Sigmoid colon (tissue), 7 donors: ENCODE data around the gene MX1. TPM values are rescaled to one million over a fixed set of nuclear protein-coding genes. Genes with fewer than 3 reads are reported as not detected.

ENCODE experiments used
- DNase-seq: peaks from one replicate; pipeline ENCODE4 v3.0.0-alpha.2; 2019
- H3K27ac ChIP-seq, 4 donors: fragments of 200-600 bp; sonication (generic); one replicate each; pipeline ENCODE4 v1.5.1; 2016 to 2019; ENCODE audit warnings: mild to moderate bottlenecking in 1 of 4
- H3K27me3 ChIP-seq, 3 donors: fragments of 200-600 bp; sonication (generic); one replicate each; pipeline ENCODE4 v1.5.1; 2019; ENCODE audit warnings: mild to moderate bottlenecking in 1 of 3
- H3K36me3 ChIP-seq, 4 donors: fragments of 200-600 bp; sonication (generic); one replicate each; pipeline ENCODE4 v1.5.1; 2016 to 2019
- H3K4me1 ChIP-seq, 4 donors: fragments of 200-600 bp; sonication (generic); one replicate each; pipeline ENCODE4 v1.5.1; 2017 to 2019
- H3K4me3 ChIP-seq, 4 donors: fragments of 200-600 bp; sonication (generic); one replicate each; pipeline ENCODE4 v1.5.1; 2017 to 2019; ENCODE audit warnings: mild to moderate bottlenecking in 2 of 4, moderate library complexity in 1 of 4
- H3K9me3 ChIP-seq, 4 donors: fragments of 200-600 bp in 3 of 4; sonication (generic) in 3 of 4; one replicate each; pipeline versions ENCODE4 v1.5.1 to v1.6.1; 2013 to 2019
- CTCF ChIP-seq, 4 experiments: fragments of 450-650 bp in 3 of 4; fragments of 200-600 bp in 1 of 4; IDR thresholded peaks; one replicate each; pipeline ENCODE4 v1.5.1; 2016 to 2019; ENCODE audit warnings: antibody characterized with exemption in 4 of 4, mild to moderate bottlenecking in 3 of 4, moderate library complexity in 2 of 4
- EP300 ChIP-seq, 4 donors: sonication (generic); formaldehyde crosslinking; IDR thresholded peaks; one replicate each; pipeline ENCODE4 v1.6.1; 2017; ENCODE audit warnings: antibody characterized with exemption in 4 of 4
- POLR2A ChIP-seq, 2 donors: fragments of 450-650 bp; IDR thresholded peaks; one replicate each; pipeline ENCODE4 v1.6.1; 2016; ENCODE audit warnings: antibody characterized with exemption in 2 of 2, mild to moderate bottlenecking in 2 of 2, moderate library complexity in 2 of 2
- POLR2AphosphoS5 ChIP-seq, 4 donors: sonication (generic); formaldehyde crosslinking; IDR thresholded peaks; one replicate each; pipeline ENCODE4 v1.6.1; 2017; ENCODE audit warnings: antibody characterized with exemption in 4 of 4
- WGBS, 2 donors: extraction: QIAGEN DNeasy Blood & Tissue Kit; methylation state at CpG; one replicate each; pipeline ENCODE4 v1.1.7; 2013; 5-methylcytosine and 5-hydroxymethylcytosine counted together
- intact Hi-C: fragments of 100-400 bp; cut with DNase I; formaldehyde crosslinking; loops from one replicate; pipeline ENCODE4 v1.15.1; 2023
- polyA plus RNA-seq, 3 donors: library from polyadenylated mRNA; stranded (reverse); fragments of 200-250 nt; gene quantifications; one replicate each; pipeline ENCODE4 v1.2.3, GENCODE V29; 2013
- total RNA-seq, 4 donors: library from RNA; depleted of rRNA; stranded (reverse); fragments of >200 nt; gene quantifications; one replicate each; pipeline ENCODE4 v1.1.0, GENCODE V29; 2016
- donor health status: healthy with polysubstance abuse.
- donor health status: Bipolar disorder and iron deficiency.
- donor health status: healthy.

Gene MX1
- total and polyA plus RNA-seq, 7 donors, result 8.6 to 76.7 (median 27.8) TPM

GRCh38 chr21:41390043-41390639 is 35.9 kb upstream of the MX1 start:
- WGBS, 2 donors, result 93 to 94% methylated on average over 17 of the region's 17 CpGs
- TF ChIP-seq POLR2AphosphoS5 (IDR thresholded peaks at IDR 0.05), result no peak
- no peak for TF ChIP-seq CTCF (IDR thresholded peaks at IDR 0.05)
- no peak for TF ChIP-seq POLR2A (IDR thresholded peaks at IDR 0.05)
- no peak for TF ChIP-seq EP300 (IDR thresholded peaks at IDR 0.05)
- no peaks in the 10 kb centered on the region for H3K4me1 ChIP-seq

GRCh38 chr21:41393876-41394465 is 32.1 kb upstream of the MX1 start:
- H3K4me3 ChIP-seq, result no peak overlapping the region
- WGBS, 2 donors, result 91% methylated on average over 8 of the region's 8 CpGs
- no peak for TF ChIP-seq EP300 (IDR thresholded peaks at IDR 0.05)
- TF ChIP-seq POLR2A (IDR thresholded peaks at IDR 0.05), result no peak
- no peak for TF ChIP-seq CTCF (IDR thresholded peaks at IDR 0.05)
- TF ChIP-seq POLR2AphosphoS5 (IDR thresholded peaks at IDR 0.05), result no peak
- no peaks in the 10 kb centered on the region for H3K36me3 ChIP-seq
- DNase-seq, result no peak
- no peaks in the 10 kb centered on the region for H3K27me3 ChIP-seq
- intact Hi-C loops, result no loop called here
- no peaks in the 10 kb centered on the region for H3K9me3 ChIP-seq
- H3K4me1 ChIP-seq, result no peaks in the 10 kb centered on the region
- no peak overlapping the region for H3K27ac ChIP-seq

More at GRCh38 chr21:41390043-41390639, 35.9 kb upstream of the MX1 start:
- Histone ChIP-seq H3K36me3 (no peaks in the 10 kb centered on the region), H3K4me3 (no peak overlapping the region), H3K27ac (no peak overlapping the region), H3K9me3 (no peaks in the 10 kb centered on the region), H3K27me3 (no peaks in the 10 kb centered on the region)
- DNase-seq, result no peak
- intact Hi-C loops, result no loop called here

- Histone ChIP-seq H3K36me3 (no peaks in the 10 kb centered on the region), H3K9me3 (no peaks in the 10 kb centered on the region), H3K27me3 (no peaks in the 10 kb centered on the region), H3K4me1 (no peaks in the 10 kb centered on the region), H3K4me3 (no peak overlapping the region), H3K27ac (no peak overlapping the region)
- WGBS, 2 donors, result 39 to 57% methylated on average over 7 of the region's 7 CpGs
- no peak for DNase-seq
- no peak for TF ChIP-seq EP300 (IDR thresholded peaks at IDR 0.05)
- no peak for TF ChIP-seq POLR2AphosphoS5 (IDR thresholded peaks at IDR 0.05)
- TF ChIP-seq POLR2A (IDR thresholded peaks at IDR 0.05), result no peak
- no peak for TF ChIP-seq CTCF (IDR thresholded peaks at IDR 0.05)
- intact Hi-C loops, result no loop called here
Measured at GRCh38 chr21:41396558-41397075, 29.4 kb upstream of the MX1 start.

GRCh38 chr21:41397471-41397891 is 28.6 kb upstream of the MX1 start:
- WGBS, 2 donors, result 90 to 93% methylated on average over 7 of the region's 7 CpGs
- H3K9me3 ChIP-seq, result no peaks in the 10 kb centered on the region
- no peak for DNase-seq
- TF ChIP-seq CTCF (IDR thresholded peaks at IDR 0.05), result no peak
- TF ChIP-seq EP300 (IDR thresholded peaks at IDR 0.05), result no peak
- TF ChIP-seq POLR2A (IDR thresholded peaks at IDR 0.05), result no peak
- no peak for TF ChIP-seq POLR2AphosphoS5 (IDR thresholded peaks at IDR 0.05)
- no peaks in the 10 kb centered on the region for H3K4me1 ChIP-seq
- intact Hi-C loops, result no loop called here
- no peaks in the 10 kb centered on the region for H3K27me3 ChIP-seq
- H3K36me3 ChIP-seq, result no peaks in the 10 kb centered on the region
- H3K27ac ChIP-seq, result no peak overlapping the region
- no peak overlapping the region for H3K4me3 ChIP-seq
